ENCODE data around the gene GALNT4. TPM values are rescaled to one million over a fixed set of nuclear protein-coding genes. Genes with fewer than 3 reads are reported as not detected.

GALNT4 gene
- total and polyA plus RNA-seq, 9 of the 15 experiments (the other 6 are each of a cell fraction or from before 2014, with no cell fraction given) = 1.2 to 4.6 (median 3.4) TPM

DNA sequence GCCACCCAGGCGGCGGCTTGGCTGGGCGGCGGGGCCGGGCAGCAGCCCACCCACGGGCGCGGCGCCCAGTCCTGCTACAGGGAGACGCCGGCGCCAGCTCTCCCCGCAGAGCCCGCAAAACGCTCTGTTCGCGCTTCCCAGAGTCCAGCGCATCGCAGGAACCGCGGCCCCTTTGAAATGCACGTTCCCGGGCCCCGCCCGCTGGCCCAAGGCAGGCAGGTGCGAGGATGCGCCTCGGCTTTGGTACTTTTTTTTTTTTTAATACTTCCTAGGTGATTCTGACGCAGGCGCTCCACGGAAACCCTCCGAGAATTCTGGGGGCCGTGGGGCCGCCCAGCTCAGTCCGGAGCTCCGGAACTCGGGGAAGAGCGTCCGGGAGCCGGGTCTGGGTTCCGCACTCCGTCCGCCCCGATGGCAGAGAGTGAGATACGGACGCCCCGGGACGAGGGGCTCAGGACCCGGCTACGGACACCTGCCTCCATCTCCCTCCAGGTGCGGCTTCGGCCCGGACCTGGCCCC is 768 bp upstream of the GALNT4 start:
- Histone ChIP-seq H3K36me3 (ENCODE audit: control insufficient read depth, insufficient read depth, low read length) (peaks cover 17% of the 10 kb centered on the region; the same call in 1 of the 3 replicates), H3K9ac (ENCODE audit: insufficient read depth in 1 of 2, low read depth in 2 of 2, low read length in 2 of 2) (peak overlapping the region; percentile 91 to 94), H3K4me3 (peak overlapping the region; percentile 93), H3K27me3 (ENCODE audit: control insufficient read depth in 2 of 2, insufficient read depth in 2 of 2, low read length in 2 of 2) (no peaks in the 10 kb centered on the region), H2AFZ (ENCODE audit: low read depth, low read length) (peak overlapping the region; percentile 100), H3K4me2 (ENCODE audit: insufficient read depth, low read length) (peak overlapping the region; percentile 100), H3K79me2 (ENCODE audit: control insufficient read depth, insufficient read depth, low read length) (peaks cover 54% of the 10 kb centered on the region), H3K27ac (ENCODE audit: extremely low read depth, low read depth, low read length) (peak overlapping the region; percentile 99), H3K9me1 (ENCODE audit: control insufficient read depth, insufficient read depth, low read length) (no peaks in the 10 kb centered on the region), H4K20me1 (replicated peaks; ENCODE audit: control insufficient read depth, insufficient read depth, low read length) (no peaks in the 10 kb centered on the region), H3K4me1 (replicated peaks in 1 of 2; ENCODE audit: control insufficient read depth in 2 of 2, insufficient read depth in 2 of 2, low read length in 2 of 2) (peaks cover 10 to 23% of the 10 kb centered on the region in 2 experiments; a peak in 4 of 5 replicates), H3K9me3 (replicated peaks; ENCODE audit: control insufficient read depth, insufficient read depth, low read depth, low read length) (no peaks in the 10 kb centered on the region)
- ATAC-seq (peak; percentile 62), FAIRE-seq (no peak), DNase-seq (ENCODE audit: extremely low read depth in 1 of 4, low spot score in 3 of 4) (peak; percentile 45 to 61 (median 46))
- ChIA-PET POLR2A (interaction anchor here (1.5 kb wide), 1 partner anchor 37 kb away, joined by 6 read pairs; no protein-coding TSS in a partner anchor), CTCF (ENCODE audit: low intra/inter-chr PET ratio) (interaction anchor here (2.6 kb wide), 1 partner anchor 55 kb away, joined by 17 read pairs; no protein-coding TSS in a partner anchor)
- in situ Hi-C loops (cut with MboI) (loop anchor here (5.0 to 25.0 kb wide), 4 partner anchors 53 to 1312 kb away; no protein-coding TSS in a partner anchor), intact Hi-C loops (cut with micrococcal nuclease) (loop anchor here (10.0 kb wide), 2 partner anchors 471 to 1381 kb away; partner anchors contain the start of genes CEP290 and TMTC3)
- no TSS peak for BruUV-seq (replicated peaks)
- 2% methylated on average over 33 of the region's 53 CpGs for WGBS (ENCODE audit: insufficient coverage, low coverage, missing lambda C conversion rate)
- peak; percentile 8 for TF ChIP-seq L3MBTL2 (IDR thresholded peaks at IDR 0.05)
- TF ChIP-seq OTX1 (CRISPR knock-in tag; IDR thresholded peaks at IDR 0.05) = no peak
- TF ChIP-seq ZNF174 (CRISPR knock-in tag; IDR thresholded peaks at IDR 0.05) = no peak
- 0 out of 2 replicates have a peak, but pooled peaks have one; percentile 37 for TF ChIP-seq ZNF384 (IDR thresholded peaks at IDR 0.05; ENCODE audit: low read depth, low read length)
- peak; percentile 59 for TF ChIP-seq ZFX (CRISPR knock-in tag; IDR thresholded peaks at IDR 0.05)
- TF ChIP-seq PHF8 (IDR thresholded peaks at IDR 0.05; ENCODE audit: borderline replicate concordance, low read length) = 0 out of 2 replicates have a peak, but pooled peaks have one; percentile 3
- peak; percentile 39 for TF ChIP-seq PRPF4 (IDR thresholded peaks at IDR 0.05; ENCODE audit: insufficient read depth, low read depth, low read length, poor library complexity, severe bottlenecking)
- TF ChIP-seq, protein P1, sequence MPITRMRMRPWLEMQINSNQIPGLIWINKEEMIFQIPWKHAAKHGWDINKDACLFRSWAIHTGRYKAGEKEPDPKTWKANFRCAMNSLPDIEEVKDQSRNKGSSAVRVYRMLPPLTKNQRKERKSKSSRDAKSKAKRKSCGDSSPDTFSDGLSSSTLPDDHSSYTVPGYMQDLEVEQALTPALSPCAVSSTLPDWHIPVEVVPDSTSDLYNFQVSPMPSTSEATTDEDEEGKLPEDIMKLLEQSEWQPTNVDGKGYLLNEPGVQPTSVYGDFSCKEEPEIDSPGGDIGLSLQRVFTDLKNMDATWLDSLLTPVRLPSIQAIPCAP (CRISPR knock-in tag; IDR thresholded peaks at IDR 0.05; ENCODE audit: borderline replicate concordance) = peak; percentile 56; the same call in 1 of the 2 replicates
- TF ChIP-seq ZNF133 (CRISPR knock-in tag; IDR thresholded peaks at IDR 0.05) = no peak
- TF ChIP-seq ZNF280B (CRISPR knock-in tag; IDR thresholded peaks at IDR 0.05) = no peak
- peak in 1 of 2 experiments; percentile 44; a peak in 1 of 4 replicates for TF ChIP-seq TEAD1 (CRISPR knock-in tag; IDR thresholded peaks at IDR 0.05)
- no peak for TF ChIP-seq ZBTB7A (IDR thresholded peaks at IDR 0.05; ENCODE audit: borderline replicate concordance, control insufficient read depth, low read depth, low read length)
- TF ChIP-seq E2F6 (IDR thresholded peaks at IDR 0.05; ENCODE audit: borderline replicate concordance in 1 of 2, extremely low read depth in 1 of 2, insufficient read depth in 1 of 2, insufficient read length in 1 of 2, low read depth in 1 of 2, low read length in 1 of 2, poor library complexity in 1 of 2, severe bottlenecking in 1 of 2) = peak; percentile 5 to 66
- TF ChIP-seq CREB3L1 (IDR thresholded peaks at IDR 0.05; ENCODE audit: borderline replicate concordance, low read depth) = peak; percentile 32; the same call in 1 of the 2 replicates
- no peak for TF ChIP-seq ZNF507 (tag; conservative IDR thresholded peaks at IDR 0.05)
- peak in 1 of 2 experiments; percentile 20; a peak in 2 of 4 replicates for TF ChIP-seq NRF1 (conservative IDR thresholded peaks at IDR 0.05 in 1 of 2, IDR thresholded peaks at IDR 0.05 in 1 of 2)
